Stimulated activated naive B cell treated with anti-CD40 and anti-IgM and Interleukin-4, amounts not matched to agents 10 μg/mL and 1 μg/mL and 100 μg/mL, for 72 hours (primary cell): ENCODE results near the gene HTR7.

Experiments used
- ATAC-seq, 2 donors: fragments of 150-1000 bp; cut with Tn5 transposase; replicated peaks; 2 replicates each; pipeline ENCODE4 v1.10.0; 2021; ENCODE audit warnings: moderate library complexity in 1 of 2
- DNase-seq: peaks from one replicate; pipeline ENCODE4 v3.0.0; 2021
- H3K27ac Mint-ChIP-seq: one replicate; pipeline ENCODE4 v1.8.0; 2022; ENCODE audit warnings: mild to moderate bottlenecking, mixed read lengths
- H3K27me3 Mint-ChIP-seq, 2 donors: one replicate each; pipeline ENCODE4 v1.8.0; 2022; ENCODE audit warnings: mixed read lengths in 2 of 2
- H3K36me3 Mint-ChIP-seq, 2 donors: one replicate each; pipeline ENCODE4 v1.8.0; 2022; ENCODE audit warnings: mixed read lengths in 2 of 2, mild to moderate bottlenecking in 1 of 2
- H3K4me1 Mint-ChIP-seq, 2 donors: one replicate each; pipeline ENCODE4 v1.8.0; 2022; ENCODE audit warnings: mixed read lengths in 2 of 2, mild to moderate bottlenecking in 1 of 2
- H3K4me3 Mint-ChIP-seq, 2 donors: one replicate each; pipeline ENCODE4 v1.8.0; 2022; ENCODE audit warnings: mild to moderate bottlenecking in 2 of 2, mixed read lengths in 2 of 2, moderate library complexity in 1 of 2
- H3K9me3 Mint-ChIP-seq, 2 donors: one replicate each; pipeline ENCODE4 v1.8.0; 2022; ENCODE audit warnings: mixed read lengths in 2 of 2, mild to moderate bottlenecking in 1 of 2

Gene HTR7

GRCh38 chr10:90806677-90807076, 51.2 kb downstream of the HTR7 start:
- Mint-ChIP-seq H3K36me3 (no peaks in the 10 kb centered on the region), H3K27ac (no peak overlapping the region), H3K4me3 (no peak overlapping the region), H3K9me3 (peaks cover 0 to 2% of the 10 kb centered on the region in 2 donors), H3K27me3 (peaks cover 0 to 13% of the 10 kb centered on the region in 2 donors), H3K4me1 (no peaks in the 10 kb centered on the region)
- no peak for DNase-seq
- ATAC-seq: no peak

- no peak overlapping the region for H3K4me3 Mint-ChIP-seq
- no peak overlapping the region for H3K27ac Mint-ChIP-seq
- H3K9me3 Mint-ChIP-seq: peaks cover 0 to 4% of the 10 kb centered on the region in 2 donors
- ATAC-seq: no peak
- no peaks in the 10 kb centered on the region for H3K36me3 Mint-ChIP-seq
- H3K27me3 Mint-ChIP-seq: peaks cover 0 to 13% of the 10 kb centered on the region in 2 donors
- no peak for DNase-seq
- no peaks in the 10 kb centered on the region for H3K4me1 Mint-ChIP-seq
Observed at GRCh38 chr10:90805206-90805605, 52.6 kb downstream of the HTR7 start.

- Mint-ChIP-seq H3K9me3 (peaks cover 0 to 4% of the 10 kb centered on the region in 2 donors), H3K4me1 (no peaks in the 10 kb centered on the region), H3K4me3 (no peak overlapping the region), H3K27me3 (peaks cover 0 to 13% of the 10 kb centered on the region in 2 donors), H3K36me3 (no peaks in the 10 kb centered on the region), H3K27ac (no peak overlapping the region)
- ATAC-seq: no peak
- no peak for DNase-seq
Observed at GRCh38 chr10:90804354-90804753, 53.5 kb downstream of the HTR7 start.

GRCh38 chr10:90801608-90802007, 56.2 kb downstream of the HTR7 start:
- Mint-ChIP-seq H3K4me3 (no peak overlapping the region), H3K36me3 (no peaks in the 10 kb centered on the region), H3K27me3 (peaks cover 8 to 9% of the 10 kb centered on the region in 2 donors), H3K9me3 (peaks cover 0 to 4% of the 10 kb centered on the region in 2 donors), H3K27ac (no peak overlapping the region), H3K4me1 (no peaks in the 10 kb centered on the region)
- no peak for DNase-seq
- ATAC-seq: no peak

GRCh38 chr10:90800232-90800796, 57.5 kb downstream of the HTR7 start:
- Mint-ChIP-seq H3K4me3 (no peak overlapping the region), H3K27ac (no peak overlapping the region), H3K36me3 (peaks cover 7% of the 10 kb centered on the region in 2 donors), H3K9me3 (peaks cover 8 to 12% of the 10 kb centered on the region in 2 donors), H3K4me1 (no peaks in the 10 kb centered on the region), H3K27me3 (peaks cover 16 to 17% of the 10 kb centered on the region in 2 donors)
- ATAC-seq: no peak
- DNase-seq: no peak

- Mint-ChIP-seq H3K27me3 (peaks cover 16 to 17% of the 10 kb centered on the region in 2 donors), H3K9me3 (peaks cover 10 to 13% of the 10 kb centered on the region in 2 donors), H3K27ac (no peak overlapping the region), H3K36me3 (peaks cover 8 to 9% of the 10 kb centered on the region in 2 donors), H3K4me1 (no peaks in the 10 kb centered on the region), H3K4me3 (no peak overlapping the region)
- ATAC-seq (no peak), DNase-seq (no peak)
Observed at GRCh38 chr10:90799172-90799571, 58.7 kb downstream of the HTR7 start.

- H3K27me3 Mint-ChIP-seq: peaks cover 14 to 16% of the 10 kb centered on the region in 2 donors
- ATAC-seq: no peak
- no peak overlapping the region for H3K4me3 Mint-ChIP-seq
Observed at GRCh38 chr10:90798482-90798881, 59.4 kb downstream of the HTR7 start.

GRCh38 chr10:90790422-90790821, 67.4 kb downstream of the HTR7 start:
- DNase-seq (no peak), ATAC-seq (no peak)
- peaks cover under 1 to 2% of the 10 kb centered on the region in 2 donors for H3K27me3 Mint-ChIP-seq
- no peak overlapping the region for H3K4me3 Mint-ChIP-seq
- no peak overlapping the region for H3K27ac Mint-ChIP-seq
- peaks cover 1 to 3% of the 10 kb centered on the region in 2 donors for H3K36me3 Mint-ChIP-seq
- peaks cover 9 to 17% of the 10 kb centered on the region in 2 donors for H3K4me1 Mint-ChIP-seq
- H3K9me3 Mint-ChIP-seq: peaks cover 2 to 3% of the 10 kb centered on the region in 2 donors

More at GRCh38 chr10:90798482-90798881, 59.4 kb downstream of the HTR7 start:
- no peak for DNase-seq
- Mint-ChIP-seq H3K9me3 (peaks cover 10 to 11% of the 10 kb centered on the region in 2 donors), H3K4me1 (no peaks in the 10 kb centered on the region), H3K36me3 (peaks cover 8 to 9% of the 10 kb centered on the region in 2 donors), H3K27ac (no peak overlapping the region)

GRCh38 chr10:90788968-90789367, 68.9 kb downstream of the HTR7 start:
- peaks cover 9 to 17% of the 10 kb centered on the region in 2 donors for H3K4me1 Mint-ChIP-seq
- H3K36me3 Mint-ChIP-seq: no peaks in the 10 kb centered on the region
- no peak overlapping the region for H3K27ac Mint-ChIP-seq
- H3K4me3 Mint-ChIP-seq: no peak overlapping the region
- ATAC-seq: peak; percentile 36 to 60
- no peaks in the 10 kb centered on the region for H3K9me3 Mint-ChIP-seq
- no peaks in the 10 kb centered on the region for H3K27me3 Mint-ChIP-seq
- no peak for DNase-seq

GRCh38 chr10:90788199-90788491, 69.7 kb downstream of the HTR7 start:
- no peak for ATAC-seq
- H3K4me1 Mint-ChIP-seq: peaks cover 9 to 17% of the 10 kb centered on the region in 2 donors
- H3K4me3 Mint-ChIP-seq: no peak overlapping the region
- no peaks in the 10 kb centered on the region for H3K27me3 Mint-ChIP-seq
- H3K9me3 Mint-ChIP-seq: no peaks in the 10 kb centered on the region
- DNase-seq: no peak
- no peaks in the 10 kb centered on the region for H3K36me3 Mint-ChIP-seq
- no peak overlapping the region for H3K27ac Mint-ChIP-seq

- peaks cover 9 to 17% of the 10 kb centered on the region in 2 donors for H3K4me1 Mint-ChIP-seq
- H3K4me3 Mint-ChIP-seq: no peak overlapping the region
- H3K27ac Mint-ChIP-seq: no peak overlapping the region
- no peaks in the 10 kb centered on the region for H3K36me3 Mint-ChIP-seq
- no peaks in the 10 kb centered on the region for H3K27me3 Mint-ChIP-seq
- DNase-seq: no peak
- H3K9me3 Mint-ChIP-seq: no peaks in the 10 kb centered on the region
- ATAC-seq: peak; percentile 44 to 54
Observed at GRCh38 chr10:90787393-90788198, 70.2 kb downstream of the HTR7 start.

GRCh38 chr10:90785782-90786181, 72.1 kb downstream of the HTR7 start:
- Mint-ChIP-seq H3K4me1 (peaks cover 9 to 17% of the 10 kb centered on the region in 2 donors), H3K9me3 (no peaks in the 10 kb centered on the region), H3K4me3 (no peak overlapping the region), H3K27ac (no peak overlapping the region), H3K36me3 (no peaks in the 10 kb centered on the region), H3K27me3 (no peaks in the 10 kb centered on the region)
- no peak for DNase-seq
- no peak for ATAC-seq

- H3K4me3 Mint-ChIP-seq: no peak overlapping the region
- peaks cover 0 to 3% of the 10 kb centered on the region in 2 donors for H3K27me3 Mint-ChIP-seq
- no peak for DNase-seq
- peaks cover 9 to 17% of the 10 kb centered on the region in 2 donors for H3K4me1 Mint-ChIP-seq
- no peak overlapping the region for H3K27ac Mint-ChIP-seq
- ATAC-seq: no peak
- no peaks in the 10 kb centered on the region for H3K36me3 Mint-ChIP-seq
- H3K9me3 Mint-ChIP-seq: no peaks in the 10 kb centered on the region
Observed at GRCh38 chr10:90784771-90785170, 73.1 kb downstream of the HTR7 start.

GRCh38 chr10:90780488-90780887, 77.4 kb downstream of the HTR7 start:
- no peak for ATAC-seq
- H3K27me3 Mint-ChIP-seq: peaks cover 5 to 9% of the 10 kb centered on the region in 2 donors
- no peak overlapping the region for H3K27ac Mint-ChIP-seq
- H3K9me3 Mint-ChIP-seq: no peaks in the 10 kb centered on the region
- no peak for DNase-seq
- H3K4me1 Mint-ChIP-seq: peaks cover 0 to under 1% of the 10 kb centered on the region in 2 donors
- no peak overlapping the region for H3K4me3 Mint-ChIP-seq
- H3K36me3 Mint-ChIP-seq: no peaks in the 10 kb centered on the region

GRCh38 chr10:90779548-90779947, 78.3 kb downstream of the HTR7 start:
- ATAC-seq (no peak), DNase-seq (no peak)
- Mint-ChIP-seq H3K27ac (no peak overlapping the region), H3K4me1 (peaks cover 0 to 7% of the 10 kb centered on the region in 2 donors), H3K4me3 (no peak overlapping the region), H3K27me3 (peaks cover 5 to 9% of the 10 kb centered on the region in 2 donors), H3K36me3 (no peaks in the 10 kb centered on the region), H3K9me3 (no peaks in the 10 kb centered on the region)
